SIG-M5 (cell line): ENCODE results near the gene PKP4.

Source experiments
- DNase-seq: peaks from one replicate; lab custom pipeline; 2025; lab: John Stamatoyannopoulos, UW

Gene PKP4

DNA sequence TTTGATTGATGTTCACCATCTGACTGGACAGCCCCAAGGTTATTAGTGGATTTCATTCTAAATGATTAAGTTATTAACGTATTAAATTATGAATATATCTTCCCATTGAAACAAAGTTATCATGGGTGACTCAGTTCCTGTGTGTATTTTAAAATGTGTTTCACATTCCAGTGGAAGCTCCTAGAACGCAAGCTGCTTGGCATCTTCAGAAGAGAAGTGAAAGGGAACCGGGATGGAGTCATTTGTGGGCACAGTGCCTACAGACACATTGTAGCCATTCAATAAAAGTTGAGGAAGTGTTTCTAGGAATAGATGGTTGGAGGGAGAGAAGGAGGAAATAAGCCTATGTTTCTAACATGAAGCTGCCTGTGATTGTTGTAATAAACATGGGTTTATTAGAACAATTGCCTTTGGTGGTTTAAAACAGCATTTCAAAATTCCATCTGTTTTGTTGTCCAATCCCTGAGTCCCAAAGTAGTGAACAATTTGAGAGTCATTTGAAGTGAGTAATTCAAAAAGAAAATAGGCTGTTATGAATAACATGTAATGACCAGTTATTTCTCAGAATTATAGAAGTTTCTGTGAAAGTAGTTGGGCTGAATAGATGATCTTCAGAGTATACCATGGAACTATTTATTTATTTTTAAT lies 143.5 kb downstream of the PKP4 start:
- DNase-seq, result no peak

DNA sequence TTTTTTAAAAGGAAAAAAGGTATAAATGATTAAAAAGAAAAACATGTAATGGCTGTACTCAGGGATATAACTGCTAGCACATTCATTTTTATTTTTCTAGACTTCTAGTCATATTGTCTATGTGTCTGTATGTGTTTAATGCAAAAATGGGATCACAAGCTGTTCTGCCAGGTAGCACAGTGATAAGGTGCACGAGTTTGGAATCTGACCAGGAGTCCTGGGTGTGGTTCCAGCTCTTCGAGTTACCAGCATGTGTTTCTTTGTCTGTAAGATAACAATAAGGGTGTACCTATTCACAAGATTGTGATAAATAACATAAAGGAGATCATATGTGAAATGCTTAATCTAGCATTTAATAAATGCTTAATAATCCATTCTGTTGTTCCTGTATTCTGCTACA lies 145.3 kb downstream of the PKP4 start:
- DNase-seq, result no peak

DNA sequence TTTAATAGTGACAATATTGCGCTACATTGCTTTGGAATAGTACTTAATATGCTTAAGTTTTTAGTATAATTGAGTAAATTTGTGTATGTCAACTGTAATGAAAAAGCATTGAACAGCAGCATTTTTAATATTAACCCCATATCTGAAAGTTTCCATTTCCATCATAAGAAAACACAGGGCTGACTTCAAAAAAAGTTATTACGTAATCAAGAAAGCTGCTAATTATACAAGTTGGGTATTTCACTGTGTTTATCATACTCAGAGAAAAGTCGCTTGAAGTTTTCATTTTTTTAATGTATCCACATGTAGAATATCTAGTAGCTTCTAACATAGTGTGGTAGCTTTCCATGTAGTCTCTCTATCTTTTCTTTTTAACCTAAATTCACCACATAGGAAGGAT lies 146.5 kb downstream of the PKP4 start:
- DNase-seq, result no peak

DNA sequence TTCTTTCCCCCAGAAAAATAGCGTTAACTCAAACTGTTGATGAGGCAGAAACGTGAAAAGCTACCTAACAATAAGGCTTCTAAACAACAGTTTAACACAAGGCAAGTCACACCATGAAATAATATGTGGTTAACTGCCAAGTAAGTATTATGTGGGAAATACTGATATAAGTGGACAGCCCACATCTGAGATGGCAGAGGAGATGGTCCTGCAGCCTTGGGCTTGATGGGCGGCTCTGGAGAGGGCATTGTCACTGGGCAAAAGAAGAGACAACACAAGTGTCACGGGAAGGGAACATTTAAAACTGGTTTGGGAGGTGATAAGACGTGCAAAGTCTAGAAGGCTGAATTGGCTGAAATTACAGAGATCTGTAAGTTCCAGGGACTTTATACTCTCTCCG lies 147.2 kb downstream of the PKP4 start:
- DNase-seq, result no peak

DNA sequence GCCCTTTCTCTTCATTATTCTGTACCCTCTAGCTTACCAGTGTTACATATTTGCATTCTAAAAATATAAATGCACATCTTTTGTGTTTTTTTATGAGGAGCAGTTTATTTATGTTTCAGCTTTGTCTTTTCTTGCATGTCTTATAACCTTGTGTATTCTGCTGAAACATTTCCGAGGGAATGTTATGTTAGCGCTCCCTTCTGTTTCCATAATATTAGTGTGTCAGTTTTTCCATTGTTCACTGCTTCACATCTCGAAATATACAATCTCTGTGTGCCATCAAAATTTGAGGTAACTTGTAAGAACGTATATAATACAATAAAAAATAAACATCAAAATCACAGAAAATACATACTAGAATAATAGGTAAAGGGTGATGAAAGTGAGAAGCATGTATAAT lies 153.3 kb downstream of the PKP4 start:
- DNase-seq, result no peak

DNA sequence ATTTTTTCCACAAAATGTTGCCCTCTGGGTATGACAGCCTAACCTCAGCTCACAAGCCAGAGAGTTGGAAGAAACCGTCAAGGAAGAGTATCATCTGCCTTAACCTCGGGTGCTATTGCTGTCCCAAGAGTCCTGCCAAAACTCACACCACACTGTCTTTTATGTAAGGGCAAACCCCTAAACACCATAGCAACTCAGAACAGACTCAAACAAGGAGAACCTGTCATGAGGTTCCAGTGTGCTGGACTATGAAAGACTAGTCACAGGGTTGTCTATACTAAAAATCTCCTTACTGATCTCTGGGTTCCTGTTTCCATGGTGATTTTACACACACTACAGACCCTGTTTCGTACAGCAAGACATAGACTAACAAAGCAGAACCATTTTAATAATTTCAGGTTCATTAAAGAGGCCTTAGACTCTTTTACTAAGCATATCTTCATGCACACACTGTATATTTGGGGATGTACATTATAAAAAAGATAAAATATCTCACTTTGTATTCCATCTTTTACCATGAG lies 159.8 kb downstream of the PKP4 start:
- no peak for DNase-seq

DNA sequence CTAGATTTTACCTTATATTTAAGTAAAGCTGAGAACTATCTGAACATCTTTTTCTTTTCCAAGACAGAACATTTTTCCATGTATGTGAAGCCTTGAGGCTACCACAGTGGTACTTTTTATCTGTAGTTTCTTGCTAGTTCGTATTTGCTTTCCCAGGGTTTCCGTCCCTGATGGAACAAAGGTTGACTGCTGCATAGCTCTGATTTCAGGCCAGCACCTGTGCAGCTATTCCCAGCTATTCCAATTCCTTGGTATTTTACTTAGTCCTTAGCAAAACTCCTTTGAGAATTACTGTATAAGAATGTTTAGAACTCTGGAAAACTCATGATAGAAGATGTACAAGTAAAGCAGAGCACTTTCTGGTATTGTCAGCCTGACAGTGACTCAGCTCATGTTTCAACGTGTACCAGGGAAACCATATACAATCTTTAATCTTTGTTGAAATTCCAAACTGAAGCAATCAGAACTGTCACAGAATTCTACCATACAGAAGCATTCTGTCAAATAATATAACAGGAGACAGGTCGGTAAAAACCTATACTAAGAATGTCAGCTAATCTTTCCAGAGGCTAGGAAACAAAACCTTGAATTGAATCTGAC lies 162.2 kb downstream of the PKP4 start:
- no peak for DNase-seq

DNA sequence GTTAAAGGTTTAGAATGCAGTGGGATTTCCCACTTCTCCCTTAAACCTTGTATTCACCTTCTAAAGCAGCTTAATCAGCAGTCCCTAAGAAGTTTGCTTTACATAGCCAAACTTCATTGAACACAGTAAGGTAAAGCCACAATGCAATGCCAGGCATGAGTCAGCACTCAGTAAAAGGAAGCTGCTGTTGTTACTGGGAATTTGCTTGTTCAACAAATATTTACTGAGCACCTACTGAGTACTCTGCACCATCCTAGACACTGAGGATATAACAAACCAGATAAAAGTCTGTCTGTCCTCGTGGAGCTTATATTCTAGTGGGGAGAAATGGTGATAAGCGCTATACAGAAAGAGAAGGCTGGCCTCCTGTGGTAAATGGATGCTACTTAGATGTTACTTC lies 162.7 kb downstream of the PKP4 start:
- no peak for DNase-seq

DNA sequence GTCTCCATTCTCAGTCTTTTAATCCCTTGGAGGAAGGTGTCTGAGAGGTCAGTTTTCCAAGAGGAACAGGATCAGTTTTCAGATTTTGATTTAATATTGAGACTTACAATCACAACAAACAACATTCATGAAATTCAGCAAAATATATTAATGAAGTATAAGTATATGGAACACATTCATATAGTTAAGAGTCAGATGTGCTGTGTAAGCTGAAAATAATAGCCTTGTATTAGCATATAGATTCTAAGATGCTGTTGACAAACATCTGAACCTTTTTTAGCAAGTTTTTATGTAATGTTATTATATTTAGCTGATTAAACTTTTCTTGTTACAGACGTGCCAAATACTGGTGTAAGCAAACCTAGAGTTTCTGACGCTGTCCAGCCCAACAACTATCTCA lies 163.9 kb downstream of the PKP4 start:
- DNase-seq, result no peak

DNA sequence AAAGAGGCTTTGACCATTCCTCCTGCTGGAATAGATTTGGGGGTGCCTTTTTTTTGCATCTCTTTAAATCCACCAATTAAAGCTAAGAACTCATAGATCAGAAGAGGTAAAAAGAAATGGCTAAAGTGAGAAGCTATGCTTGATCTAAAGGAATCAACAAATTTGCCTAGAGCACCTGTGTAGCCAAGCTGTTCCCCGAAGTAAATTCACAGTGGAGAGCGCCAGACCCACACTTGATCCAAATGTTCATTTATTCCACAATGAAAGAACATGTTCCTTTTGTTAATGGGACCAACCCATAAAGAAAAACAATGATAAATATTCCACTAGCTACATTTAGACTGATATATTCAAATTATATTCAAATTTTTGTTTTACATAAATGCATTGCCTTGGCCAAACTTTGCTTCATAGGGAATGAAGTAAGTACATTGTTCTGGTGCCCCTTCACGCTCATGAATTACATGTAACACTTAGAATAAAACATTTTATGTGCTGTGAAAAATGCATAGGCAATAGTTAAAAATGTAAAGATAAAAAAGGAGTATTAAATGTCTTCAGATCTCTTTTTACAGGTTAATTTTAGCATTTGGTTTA lies 167.4 kb downstream of the PKP4 start:
- no peak for DNase-seq

DNA sequence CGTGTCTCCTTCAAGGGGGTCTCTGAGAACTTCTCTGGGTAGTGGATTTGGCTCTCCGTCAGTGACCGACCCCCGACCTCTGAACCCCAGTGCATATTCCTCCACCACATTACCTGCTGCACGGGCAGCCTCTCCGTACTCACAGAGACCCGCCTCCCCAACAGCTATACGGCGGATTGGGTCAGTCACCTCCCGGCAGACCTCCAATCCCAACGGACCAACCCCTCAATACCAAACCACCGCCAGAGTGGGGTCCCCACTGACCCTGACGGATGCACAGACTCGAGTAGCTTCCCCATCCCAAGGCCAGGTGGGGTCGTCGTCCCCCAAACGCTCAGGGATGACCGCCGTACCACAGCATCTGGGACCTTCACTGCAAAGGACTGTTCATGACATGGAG lies 168.2 kb downstream of the PKP4 start:
- DNase-seq, result no peak

DNA sequence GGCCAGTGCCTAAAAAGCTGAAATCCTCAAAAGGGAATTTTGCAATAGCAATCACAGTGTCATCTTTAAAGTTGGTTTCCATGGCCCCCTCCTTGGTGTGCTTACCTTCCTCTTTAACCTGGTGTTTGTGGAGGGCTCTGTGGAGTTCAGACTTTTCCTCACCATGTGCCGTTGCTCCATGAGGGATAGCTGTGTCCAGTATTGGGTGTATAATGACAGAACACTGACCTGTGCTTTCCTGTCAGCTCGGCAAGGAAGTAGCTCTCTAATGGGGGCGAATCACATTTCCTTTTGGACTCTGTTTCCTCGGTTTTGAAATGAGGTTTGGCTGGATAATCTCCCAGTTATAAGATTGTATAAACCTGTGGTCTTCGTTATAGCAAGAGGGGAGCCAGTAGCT lies 172.4 kb downstream of the PKP4 start:
- DNase-seq, result no peak

DNA sequence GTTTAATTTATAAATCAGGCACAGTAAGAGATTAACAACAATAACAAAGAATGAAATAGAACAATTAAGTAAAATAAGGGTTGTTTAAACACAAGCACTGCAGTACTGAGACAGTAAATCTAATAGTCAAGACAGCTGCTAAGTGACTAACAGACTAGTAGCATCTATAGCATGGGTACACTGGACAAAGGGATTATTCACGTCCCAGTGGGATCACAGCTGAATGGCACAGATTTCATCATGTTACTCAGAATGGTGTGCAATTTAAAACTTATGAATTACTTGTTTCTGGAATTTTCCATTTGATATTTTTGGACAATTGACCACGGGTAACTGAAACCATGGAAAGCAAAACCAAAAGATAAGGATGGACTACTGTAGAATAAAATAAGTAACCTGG lies 176.5 kb downstream of the PKP4 start:
- no peak for DNase-seq

DNA sequence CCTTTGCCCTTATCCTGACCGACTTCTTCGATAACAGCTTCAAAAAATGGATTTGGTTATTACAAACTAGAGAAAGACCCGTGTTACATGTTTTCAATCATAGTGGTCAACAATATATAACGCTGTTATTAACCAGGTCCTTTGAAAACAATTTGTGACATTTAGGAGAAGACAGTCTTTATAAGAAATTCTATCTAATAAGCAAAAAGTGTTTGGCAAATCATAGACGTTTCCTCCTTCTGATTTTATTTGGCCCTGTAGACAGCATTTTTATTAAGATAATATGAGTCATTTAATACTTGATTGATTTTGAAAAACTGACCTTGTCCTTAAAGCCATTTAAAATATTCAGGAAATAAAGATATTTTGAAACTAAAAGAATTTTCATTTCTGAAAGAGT lies 177.9 kb downstream of the PKP4 start:
- DNase-seq, result no peak

DNA sequence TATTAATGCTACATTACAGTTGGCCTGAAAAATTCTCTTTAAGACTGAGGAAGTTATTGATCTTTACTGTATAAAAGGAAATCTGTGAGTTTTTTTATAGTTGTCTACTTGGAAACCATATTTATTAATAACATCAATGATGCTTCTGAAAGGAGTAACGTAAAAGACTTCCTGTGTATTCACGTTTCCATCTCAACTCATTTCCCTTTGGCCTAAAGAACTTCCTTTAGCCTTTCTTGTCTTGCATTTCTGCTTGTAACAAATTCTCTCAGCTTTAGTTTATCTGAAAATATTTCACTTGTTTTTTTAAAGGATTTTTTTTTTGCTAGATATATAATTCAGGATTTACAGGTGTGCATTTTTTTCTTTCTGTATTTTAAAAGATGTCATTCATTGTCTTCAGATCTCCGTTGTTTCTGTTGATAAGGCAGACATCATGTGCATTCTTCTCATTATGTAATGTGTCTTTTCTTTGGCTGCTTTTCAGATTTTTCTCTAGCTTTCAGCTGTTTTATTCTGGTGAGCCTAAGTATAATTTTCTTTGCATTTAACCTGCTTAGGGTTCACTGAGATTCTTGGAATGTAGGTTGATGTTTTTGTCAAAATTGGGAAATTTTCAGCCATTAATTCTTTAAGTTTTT lies 179.3 kb downstream of the PKP4 start:
- DNase-seq, result no peak

DNA sequence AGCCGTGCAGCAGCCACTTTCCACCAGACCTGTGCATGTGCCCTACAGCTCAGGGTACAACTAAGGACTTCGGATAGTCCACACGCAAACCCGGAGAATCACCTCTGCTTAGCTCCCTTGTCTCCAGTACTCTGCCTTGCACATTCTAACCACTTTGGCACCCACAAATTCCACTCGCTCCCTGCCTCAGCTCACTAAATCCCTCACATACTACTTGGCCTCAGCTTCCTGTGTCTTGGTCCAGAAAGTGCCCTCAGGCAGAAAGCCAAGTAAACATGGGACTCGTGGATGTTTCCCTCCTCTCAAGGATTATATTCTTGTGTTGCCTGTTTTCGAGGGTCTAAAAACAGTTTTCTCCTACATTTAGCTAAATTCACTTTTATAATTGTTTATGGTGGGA lies 180.6 kb downstream of the PKP4 start:
- DNase-seq, result no peak

DNA sequence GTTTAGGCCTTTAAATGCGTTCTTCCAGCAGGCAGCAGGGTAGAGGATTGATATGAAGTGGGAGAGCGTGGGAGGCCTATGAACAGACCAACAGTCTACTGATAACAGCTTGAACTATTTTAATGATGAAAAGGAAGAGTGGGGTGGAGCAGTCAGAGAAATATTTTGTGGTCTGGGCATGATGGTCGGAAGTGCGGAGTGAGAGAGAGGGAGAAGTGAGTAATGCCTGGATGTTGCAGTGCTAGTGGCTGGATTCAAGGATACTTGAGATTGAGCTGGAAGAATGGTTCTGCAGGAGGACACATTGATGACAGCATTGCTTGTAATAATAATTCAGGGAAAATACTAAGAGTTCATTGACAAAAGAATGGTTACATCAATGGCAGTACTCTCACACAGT lies 187.4 kb downstream of the PKP4 start:
- DNase-seq, result no peak

DNA sequence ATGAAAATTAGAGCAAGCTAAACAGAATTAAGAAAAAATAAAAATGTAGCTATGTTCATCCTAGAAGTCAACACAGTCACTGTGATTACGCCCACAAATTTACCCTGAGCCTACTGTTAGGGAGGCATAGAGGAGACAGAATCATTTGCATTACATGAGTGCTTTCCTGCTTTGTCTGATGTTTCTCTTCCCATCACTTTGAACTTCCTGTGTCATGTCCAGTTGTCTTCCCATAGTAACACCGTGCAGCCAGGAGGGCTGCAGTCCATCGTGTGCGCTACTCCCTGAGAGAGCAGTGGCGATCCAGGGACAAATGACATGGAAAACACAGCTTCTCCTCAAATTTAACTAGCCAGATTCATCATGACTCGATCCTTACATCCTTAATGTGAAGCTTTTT lies 188.5 kb downstream of the PKP4 start:
- DNase-seq, result no peak

DNA sequence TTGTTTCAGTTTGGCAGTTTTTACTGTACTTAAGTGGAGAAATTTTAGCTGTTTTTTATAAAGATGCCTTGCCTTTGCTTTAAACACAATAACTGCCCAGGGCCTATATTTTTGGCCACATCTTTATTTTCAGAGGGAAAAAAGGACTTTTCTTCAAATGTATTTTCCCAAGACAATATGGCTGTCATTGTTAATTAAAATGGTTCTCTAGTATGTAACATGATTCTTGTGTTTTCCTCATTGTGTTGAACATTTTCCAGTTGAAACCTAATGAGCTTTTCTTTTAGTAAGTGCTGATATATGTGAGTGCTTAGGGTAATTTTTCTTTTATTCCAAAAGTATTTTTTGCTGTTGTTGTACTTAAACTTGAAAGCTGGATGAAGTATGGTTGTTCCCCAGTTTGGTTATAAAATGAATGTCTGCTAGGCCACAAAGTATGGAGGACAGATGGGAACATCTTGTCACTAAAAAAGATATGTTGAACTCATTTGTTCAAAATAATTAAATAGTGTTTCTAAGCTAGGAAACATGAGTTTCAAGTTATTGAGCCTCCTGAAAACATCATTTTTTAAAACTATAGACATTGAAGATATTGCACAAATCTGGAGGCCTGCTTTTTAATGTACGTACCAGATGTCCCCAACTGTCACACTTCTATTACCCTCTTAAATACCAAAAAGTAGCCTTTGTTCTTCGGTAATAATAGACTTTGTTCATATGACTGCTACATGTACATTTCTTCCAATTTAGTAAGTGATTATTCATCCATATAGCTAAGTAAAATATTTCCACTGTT lies 190.9 kb downstream of the PKP4 start:
- no peak for DNase-seq

DNA sequence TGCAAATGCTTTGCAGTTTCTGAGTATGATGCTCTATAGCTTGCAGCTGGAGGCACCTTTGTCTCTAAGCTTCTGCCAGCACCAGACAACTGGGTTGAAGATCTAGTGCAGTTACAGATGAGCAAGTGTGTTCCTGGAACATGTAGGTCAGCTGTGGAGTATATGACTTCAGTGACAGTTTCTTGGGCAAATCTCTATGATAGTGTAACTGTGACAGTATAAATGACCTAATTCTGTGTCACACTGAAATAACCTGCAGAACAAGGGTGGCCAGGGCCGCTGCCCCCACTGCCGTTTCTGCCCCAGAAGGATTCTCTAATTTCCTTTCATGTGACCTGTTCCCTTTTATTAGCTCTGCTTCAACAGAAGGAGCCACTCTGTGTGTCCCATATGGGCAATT lies 193.1 kb downstream of the PKP4 start:
- no peak for DNase-seq

DNA sequence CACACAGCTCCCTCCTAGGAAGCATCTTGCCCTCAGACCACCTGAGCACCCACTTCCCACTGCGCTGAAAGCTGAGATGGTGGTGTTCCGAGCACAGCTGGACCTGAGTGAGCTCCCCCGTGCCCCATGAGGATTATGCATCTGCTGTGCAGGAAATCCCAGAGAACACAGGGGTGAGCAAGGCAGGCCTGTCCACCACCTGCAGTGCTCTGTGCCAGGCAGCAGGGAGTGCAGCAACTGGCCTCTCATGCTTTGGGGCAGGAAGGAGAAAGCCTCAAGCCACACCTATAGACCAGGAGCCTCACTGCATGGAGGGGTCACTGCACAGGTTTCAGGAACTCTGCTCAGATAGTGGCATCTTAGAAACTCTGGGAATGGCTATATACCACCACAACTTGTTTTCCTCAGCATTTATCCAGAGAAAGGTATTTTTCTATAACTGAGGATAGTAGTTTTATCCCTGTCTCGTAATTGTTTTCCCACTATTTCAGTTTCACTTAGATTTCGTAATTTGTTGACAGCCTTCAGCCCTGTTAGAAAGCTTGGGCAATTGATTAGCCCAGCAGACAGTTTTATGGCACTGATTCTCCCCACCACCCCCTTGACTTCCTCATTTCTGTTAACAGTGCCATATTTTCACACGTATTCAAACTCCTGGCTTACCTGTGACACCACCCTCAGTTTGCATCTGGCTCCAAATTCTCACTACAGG lies 194.1 kb downstream of the PKP4 start:
- no peak for DNase-seq
